ENCODE results near the gene CAMTA1.

Gene CAMTA1

GRCh38 chr1:7293702-7294629, 508.7 kb downstream of the CAMTA1 start:
- no peak overlapping the region for H3K4me3 ChIP-seq
- H3K4me2 ChIP-seq, result no peak overlapping the region
- H3K27ac ChIP-seq, result no peak overlapping the region
- H3K9ac ChIP-seq, result no peak overlapping the region
- H3K4me1 ChIP-seq, result peaks cover 31% of the 10 kb centered on the region
- no peaks in the 10 kb centered on the region for H3K36me3 ChIP-seq
- H4K20me1 ChIP-seq, result no peaks in the 10 kb centered on the region
- TF ChIP-seq Cebpa-rat (IDR thresholded peaks at IDR 0.05), result no peak
- H3K9me3 ChIP-seq, result peaks cover 22% of the 10 kb centered on the region
- H3K27me3 ChIP-seq, result no peaks in the 10 kb centered on the region

GRCh38 chr1:7294636-7295035, 509.4 kb downstream of the CAMTA1 start:
- no peak for TF ChIP-seq Cebpa-rat (IDR thresholded peaks at IDR 0.05)
- Histone ChIP-seq H4K20me1 (no peaks in the 10 kb centered on the region), H3K4me1 (peaks cover 31% of the 10 kb centered on the region), H3K9me3 (peaks cover 22% of the 10 kb centered on the region), H3K4me2 (no peak overlapping the region), H3K4me3 (no peak overlapping the region), H3K27ac (no peak overlapping the region), H3K9ac (no peak overlapping the region), H3K27me3 (no peaks in the 10 kb centered on the region), H3K36me3 (no peaks in the 10 kb centered on the region)

GRCh38 chr1:7295946-7296345, 510.7 kb downstream of the CAMTA1 start:
- no peak overlapping the region for H3K4me3 ChIP-seq
- no peak overlapping the region for H3K4me2 ChIP-seq
- TF ChIP-seq Cebpa-rat (IDR thresholded peaks at IDR 0.05), result no peak
- H4K20me1 ChIP-seq, result no peaks in the 10 kb centered on the region
- no peaks in the 10 kb centered on the region for H3K27me3 ChIP-seq
- no peak overlapping the region for H3K9ac ChIP-seq
- peaks cover 22% of the 10 kb centered on the region for H3K9me3 ChIP-seq
- no peaks in the 10 kb centered on the region for H3K36me3 ChIP-seq
- peaks cover 31% of the 10 kb centered on the region for H3K4me1 ChIP-seq
- H3K27ac ChIP-seq, result no peak overlapping the region

GRCh38 chr1:7296968-7297367, 511.7 kb downstream of the CAMTA1 start:
- Histone ChIP-seq H3K4me1 (peaks cover 23% of the 10 kb centered on the region), H3K9ac (no peak overlapping the region), H3K9me3 (peaks cover 22% of the 10 kb centered on the region), H4K20me1 (no peaks in the 10 kb centered on the region), H3K27me3 (no peaks in the 10 kb centered on the region), H3K36me3 (no peaks in the 10 kb centered on the region), H3K27ac (no peak overlapping the region), H3K4me2 (no peak overlapping the region), H3K4me3 (no peak overlapping the region)
- no peak for TF ChIP-seq Cebpa-rat (IDR thresholded peaks at IDR 0.05)

GRCh38 chr1:7298145-7298544, 512.9 kb downstream of the CAMTA1 start:
- no peak overlapping the region for H3K9ac ChIP-seq

GRCh38 chr1:7298749-7299151, 513.5 kb downstream of the CAMTA1 start:
- H3K27me3 ChIP-seq, result no peaks in the 10 kb centered on the region
- H3K9ac ChIP-seq, result no peak overlapping the region
- H3K27ac ChIP-seq, result no peak overlapping the region

More at GRCh38 chr1:7298145-7298544, 512.9 kb downstream of the CAMTA1 start:
- Histone ChIP-seq H3K4me1 (peaks cover 18% of the 10 kb centered on the region; the same call in 1 of the 2 replicates), H3K27me3 (no peaks in the 10 kb centered on the region), H3K27ac (no peak overlapping the region), H3K36me3 (no peaks in the 10 kb centered on the region), H4K20me1 (no peaks in the 10 kb centered on the region), H3K4me2 (peak overlapping the region; percentile 27; the same call in 1 of the 2 replicates), H3K4me3 (no peak overlapping the region), H3K9me3 (peaks cover 22% of the 10 kb centered on the region)
- TF ChIP-seq Cebpa-rat (IDR thresholded peaks at IDR 0.05), result no peak

GRCh38 chr1:7299329-7299799, 514.1 kb downstream of the CAMTA1 start:
- no peak overlapping the region for H3K9ac ChIP-seq
- no peak overlapping the region for H3K27ac ChIP-seq
- no peak for TF ChIP-seq Cebpa-rat (IDR thresholded peaks at IDR 0.05)
- no peak overlapping the region for H3K4me3 ChIP-seq
- H3K27me3 ChIP-seq, result no peaks in the 10 kb centered on the region
- peaks cover 22% of the 10 kb centered on the region for H3K9me3 ChIP-seq
- H3K4me1 ChIP-seq, result peaks cover 10% of the 10 kb centered on the region; the same call in 1 of the 2 replicates
- H4K20me1 ChIP-seq, result no peaks in the 10 kb centered on the region
- H3K4me2 ChIP-seq, result no peak overlapping the region
- no peaks in the 10 kb centered on the region for H3K36me3 ChIP-seq

More at GRCh38 chr1:7298749-7299151, 513.5 kb downstream of the CAMTA1 start:
- no peak for TF ChIP-seq Cebpa-rat (IDR thresholded peaks at IDR 0.05)
- H3K36me3 ChIP-seq, result no peaks in the 10 kb centered on the region
- H3K4me3 ChIP-seq, result no peak overlapping the region
- peaks cover 16% of the 10 kb centered on the region; the same call in 1 of the 2 replicates for H3K4me1 ChIP-seq
- H4K20me1 ChIP-seq, result no peaks in the 10 kb centered on the region
- H3K4me2 ChIP-seq, result peak overlapping the region; percentile 27; the same call in 1 of the 2 replicates
- peaks cover 22% of the 10 kb centered on the region for H3K9me3 ChIP-seq

GRCh38 chr1:7299994-7300393, 514.7 kb downstream of the CAMTA1 start:
- Histone ChIP-seq H3K9ac (no peak overlapping the region), H3K4me1 (peaks cover 10% of the 10 kb centered on the region; the same call in 1 of the 2 replicates), H3K4me3 (no peak overlapping the region), H3K27ac (no peak overlapping the region), H3K9me3 (peaks cover 22% of the 10 kb centered on the region), H3K4me2 (no peak overlapping the region), H3K36me3 (no peaks in the 10 kb centered on the region), H4K20me1 (no peaks in the 10 kb centered on the region), H3K27me3 (no peaks in the 10 kb centered on the region)
- no peak for TF ChIP-seq Cebpa-rat (IDR thresholded peaks at IDR 0.05)

- H3K9me3 ChIP-seq, result peaks cover 14% of the 10 kb centered on the region; the same call in 1 of the 2 replicates
- TF ChIP-seq Cebpa-rat (IDR thresholded peaks at IDR 0.05), result no peak
- H3K9ac ChIP-seq, result no peak overlapping the region
- peaks cover 10% of the 10 kb centered on the region; the same call in 1 of the 2 replicates for H3K4me1 ChIP-seq
- H3K27ac ChIP-seq, result no peak overlapping the region
- H3K4me3 ChIP-seq, result no peak overlapping the region
- H3K36me3 ChIP-seq, result no peaks in the 10 kb centered on the region
- H4K20me1 ChIP-seq, result no peaks in the 10 kb centered on the region
- no peak overlapping the region for H3K4me2 ChIP-seq
- no peaks in the 10 kb centered on the region for H3K27me3 ChIP-seq
Observed at GRCh38 chr1:7300893-7301663, 515.8 kb downstream of the CAMTA1 start.
